Epithelial cell of esophagus (primary cell): ENCODE measurements around the gene P2RY13.

Experiments used
- DNase-seq: peaks from one replicate; pipeline ENCODE4 v3.0.0; 2010; ENCODE audit warnings: low read depth
- H3K4me3 ChIP-seq: 2 replicates; pipeline ENCODE4 v1.5.1; 2011; ENCODE audit warnings: mild to moderate bottlenecking, low read length, control low read depth
- CTCF ChIP-seq: IDR thresholded peaks from 2 replicates; pipeline ENCODE4 v1.5.1; 2011; ENCODE audit warnings: low read depth, mild to moderate bottlenecking, low read length, control low read depth, inconsistent platforms; ENCODE audit not compliant: insufficient read depth; ENCODE audit errors: missing control alignments

P2RY13 gene

DNA sequence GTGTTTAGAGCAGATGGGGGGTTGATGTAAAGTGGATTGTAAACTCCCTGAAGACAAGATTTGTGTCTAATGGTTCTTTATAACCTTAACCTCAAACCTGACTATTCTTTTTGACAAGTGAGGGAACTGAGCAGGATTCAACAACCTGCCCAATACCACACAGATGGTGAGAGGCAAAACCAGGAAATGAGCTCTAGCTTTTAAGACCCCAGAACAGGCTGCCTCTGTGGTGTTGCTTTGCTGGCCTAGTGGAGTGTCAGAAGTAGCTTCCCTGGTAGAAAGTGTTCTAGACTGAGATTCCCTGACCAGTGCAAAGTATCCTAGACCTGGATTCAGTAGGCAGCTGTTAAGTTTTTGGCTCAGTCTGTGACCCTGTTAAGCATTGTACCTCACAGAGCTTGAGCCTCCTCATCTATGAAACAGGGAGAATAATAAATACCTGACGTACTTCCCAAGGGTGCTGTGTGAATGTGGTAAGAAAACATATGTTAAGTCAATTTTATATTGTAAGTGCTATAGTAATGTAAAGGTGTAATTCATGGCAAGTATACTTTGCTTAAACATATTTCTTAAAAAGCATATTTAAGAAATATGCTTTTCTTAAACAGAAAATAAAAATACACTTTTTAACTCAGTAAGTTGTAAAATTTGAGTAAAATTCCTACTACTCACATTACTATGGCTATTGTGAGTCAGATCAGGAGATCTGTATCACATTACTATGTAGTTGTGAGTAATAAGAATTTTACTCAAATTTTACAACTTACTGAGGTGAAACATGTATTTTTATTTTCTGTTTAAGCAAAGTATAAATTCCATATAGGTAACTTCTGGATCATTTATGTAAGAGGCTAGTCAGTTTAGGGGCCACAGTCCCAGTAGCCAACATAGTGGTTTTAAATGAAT, 21.5 kb downstream of the P2RY13 start:
- no peak for TF ChIP-seq CTCF
- H3K4me3 ChIP-seq, result no peak overlapping the region
- DNase-seq, result peak; percentile 19

DNA sequence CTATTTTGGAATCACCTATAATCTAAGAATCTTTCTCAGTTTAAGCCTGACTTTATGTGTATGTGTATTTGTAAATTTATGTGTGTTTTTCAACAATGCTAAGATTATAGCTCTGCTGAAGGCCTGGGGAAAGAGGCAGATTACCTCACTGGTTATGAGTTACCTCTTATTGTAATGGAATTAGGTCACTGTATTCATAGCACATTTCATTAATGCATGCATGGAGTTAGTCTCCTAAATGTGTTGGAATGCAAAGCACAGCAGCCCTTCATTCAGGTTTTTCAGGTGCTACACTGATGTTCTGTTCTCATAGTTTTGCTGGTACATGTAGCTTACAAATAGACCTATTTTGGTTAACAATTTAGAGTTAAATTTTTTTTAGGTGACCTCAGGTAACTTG, 22.2 kb downstream of the P2RY13 start:
- TF ChIP-seq CTCF, result no peak
- H3K4me3 ChIP-seq, result no peak overlapping the region
- DNase-seq, result peak; percentile 80

- no peak overlapping the region for H3K4me3 ChIP-seq
- peak; percentile 17 for DNase-seq
- no peak for TF ChIP-seq CTCF
Measured at GRCh38 chr3:151306168-151306810, 23.1 kb downstream of the P2RY13 start.

- no peak overlapping the region for H3K4me3 ChIP-seq
- TF ChIP-seq CTCF, result no peak
- DNase-seq, result peak; percentile 54
Measured at GRCh38 chr3:151305775-151306151, 23.6 kb downstream of the P2RY13 start.

GRCh38 chr3:151305060-151305774, 24.1 kb downstream of the P2RY13 start:
- H3K4me3 ChIP-seq, result no peak overlapping the region
- peak; percentile 44 for TF ChIP-seq CTCF
- peak; percentile 99 for DNase-seq

DNA sequence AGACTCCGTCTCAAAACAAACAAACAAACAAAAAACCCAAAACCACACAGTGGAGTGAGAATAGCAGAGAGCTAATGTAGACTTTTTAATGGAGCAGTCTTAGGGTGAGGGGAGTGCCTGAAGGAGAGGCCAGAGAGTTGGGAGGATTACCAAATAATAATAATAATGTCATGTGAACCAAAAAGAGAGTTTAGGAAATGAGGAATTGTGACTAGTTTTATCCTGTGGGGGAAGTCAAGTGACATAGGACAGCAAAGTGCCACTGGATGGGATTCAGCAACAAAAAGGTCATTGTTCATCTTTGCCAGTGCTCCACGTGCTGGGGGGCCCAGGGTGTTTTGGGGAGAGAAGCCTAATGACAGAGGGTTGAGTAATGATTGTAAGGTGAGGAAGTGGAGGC, 25.6 kb downstream of the P2RY13 start:
- no peak for DNase-seq
- no peak overlapping the region for H3K4me3 ChIP-seq
- no peak for TF ChIP-seq CTCF
